Uterus (tissue), 2 donors: ENCODE measurements around the gene TRH.

Source experiments
- POLR2A ChIP-seq, 2 donors: fragments of 450-650 bp; IDR thresholded peaks; one replicate each; pipeline ENCODE4 v1.6.1; 2016; ENCODE audit warnings: antibody characterized with exemption in 2 of 2, mild to moderate bottlenecking in 1 of 2, moderate library complexity in 1 of 2
- TF ChIP-seq, protein P1 (sequence below), 4 experiments: fragments of 200-600 bp in 2 of 4; fragments of 450-650 bp in 2 of 4; sonication (generic) in 2 of 4; IDR thresholded peaks; one replicate each; pipeline ENCODE4 v1.5.1; 2016 to 2019; ENCODE audit warnings: antibody characterized with exemption in 4 of 4, mild to moderate bottlenecking in 2 of 4, moderate library complexity in 1 of 4

DNA sequence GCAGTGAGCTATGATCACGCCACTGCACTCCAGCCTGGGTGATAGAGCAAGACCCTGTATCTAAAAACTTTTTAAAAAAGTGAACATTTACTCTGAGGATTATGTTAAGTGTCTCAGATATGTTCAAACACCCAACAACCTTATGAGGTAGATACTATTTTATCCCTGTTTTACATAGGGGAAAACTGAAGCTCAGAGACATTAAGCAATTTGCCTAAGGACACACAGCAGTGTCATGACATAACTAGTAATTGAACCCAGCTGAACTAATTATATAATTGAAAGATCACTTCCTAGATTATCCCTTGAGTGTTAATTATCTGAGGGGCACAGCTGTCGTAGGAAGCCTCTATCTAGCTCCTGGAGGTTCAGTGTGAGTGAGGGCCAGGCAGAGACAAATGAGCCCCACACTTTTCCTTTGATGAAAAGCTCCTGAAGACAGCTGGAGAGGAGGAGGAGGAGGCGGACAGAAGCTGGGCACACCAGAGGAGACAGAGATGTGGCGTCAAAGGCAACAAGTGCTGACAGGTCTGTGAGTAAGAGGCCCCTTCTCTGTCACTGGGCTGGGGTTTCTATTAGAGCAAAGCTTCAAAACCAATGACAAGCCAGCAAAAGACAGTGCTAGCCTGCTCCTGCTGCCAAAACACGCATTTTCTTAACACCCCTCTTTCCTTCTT is 20.5 kb downstream of the TRH start:
- TF ChIP-seq, protein P1, sequence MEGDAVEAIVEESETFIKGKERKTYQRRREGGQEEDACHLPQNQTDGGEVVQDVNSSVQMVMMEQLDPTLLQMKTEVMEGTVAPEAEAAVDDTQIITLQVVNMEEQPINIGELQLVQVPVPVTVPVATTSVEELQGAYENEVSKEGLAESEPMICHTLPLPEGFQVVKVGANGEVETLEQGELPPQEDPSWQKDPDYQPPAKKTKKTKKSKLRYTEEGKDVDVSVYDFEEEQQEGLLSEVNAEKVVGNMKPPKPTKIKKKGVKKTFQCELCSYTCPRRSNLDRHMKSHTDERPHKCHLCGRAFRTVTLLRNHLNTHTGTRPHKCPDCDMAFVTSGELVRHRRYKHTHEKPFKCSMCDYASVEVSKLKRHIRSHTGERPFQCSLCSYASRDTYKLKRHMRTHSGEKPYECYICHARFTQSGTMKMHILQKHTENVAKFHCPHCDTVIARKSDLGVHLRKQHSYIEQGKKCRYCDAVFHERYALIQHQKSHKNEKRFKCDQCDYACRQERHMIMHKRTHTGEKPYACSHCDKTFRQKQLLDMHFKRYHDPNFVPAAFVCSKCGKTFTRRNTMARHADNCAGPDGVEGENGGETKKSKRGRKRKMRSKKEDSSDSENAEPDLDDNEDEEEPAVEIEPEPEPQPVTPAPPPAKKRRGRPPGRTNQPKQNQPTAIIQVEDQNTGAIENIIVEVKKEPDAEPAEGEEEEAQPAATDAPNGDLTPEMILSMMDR (IDR thresholded peaks at IDR 0.05) = no peak
- no peak for TF ChIP-seq POLR2A (IDR thresholded peaks at IDR 0.05)
